ENCODE measurements around the gene OR5B2.

OR5B2 gene

DNA sequence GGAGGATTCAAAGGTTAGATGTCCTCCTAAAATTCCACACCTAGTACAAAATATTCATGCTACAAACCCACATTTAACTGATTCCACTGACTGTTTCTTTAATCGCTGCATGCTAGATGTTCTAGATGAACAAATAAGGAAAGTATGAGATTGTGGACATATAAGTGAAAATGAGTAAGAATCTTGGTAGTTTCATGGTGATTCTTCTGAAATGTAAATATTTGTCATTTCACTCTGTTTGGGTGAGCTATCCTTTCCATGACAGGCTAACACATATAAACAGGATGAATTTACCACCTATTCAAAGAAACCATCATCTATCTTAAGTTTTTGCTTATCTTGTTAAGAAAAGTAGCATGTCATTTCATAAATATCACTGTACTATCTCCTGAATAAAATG lies 36.0 kb downstream of the OR5B2 start (continued):
- TF ChIP-seq, protein P1, sequence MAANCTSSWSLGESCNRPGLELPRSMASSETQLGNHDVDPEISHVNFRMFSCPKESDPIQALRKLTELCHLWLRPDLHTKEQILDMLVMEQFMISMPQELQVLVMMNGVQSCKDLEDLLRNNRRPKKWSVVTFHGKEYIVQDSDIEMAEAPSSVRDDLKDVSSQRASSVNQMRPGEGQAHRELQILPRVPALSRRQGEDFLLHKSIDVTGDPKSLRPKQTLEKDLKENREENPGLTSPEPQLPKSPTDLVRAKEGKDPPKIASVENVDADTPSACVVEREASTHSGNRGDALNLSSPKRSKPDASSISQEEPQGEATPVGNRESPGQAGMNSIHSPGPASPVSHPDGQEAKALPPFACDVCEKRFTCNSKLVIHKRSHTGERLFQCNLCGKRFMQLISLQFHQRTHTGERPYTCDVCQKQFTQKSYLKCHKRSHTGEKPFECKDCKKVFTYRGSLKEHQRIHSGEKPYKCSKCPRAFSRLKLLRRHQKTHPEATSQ (tag by site-specific recombination; IDR thresholded peaks at IDR 0.05) = no peak
- TF ChIP-seq ZNF146 (tag by site-specific recombination; IDR thresholded peaks at IDR 0.05) (no peak), SCRT2 (tag by site-specific recombination; IDR thresholded peaks at IDR 0.05) (no peak)

- Histone ChIP-seq H3K4me1 (ENCODE audit: control insufficient read depth, insufficient read depth, low read length) (no peaks in the 10 kb centered on the region), H3K4me3 (ENCODE audit: low read depth, low read length) (no peak overlapping the region), H3K27ac (ENCODE audit: extremely low read depth, low read depth, low read length) (no peak overlapping the region), H3K9me3 (ENCODE audit: control insufficient read depth, insufficient read depth, low read depth, low read length) (no peaks in the 10 kb centered on the region), H3K36me3 (ENCODE audit: control insufficient read depth in 2 of 2, insufficient read depth in 1 of 2, low read length in 2 of 2) (no peaks in the 10 kb centered on the region)
- ChIA-PET POLR2A (no interaction called here), CTCF (no interaction called here)
- no peak for TF ChIP-seq SCRT1 (tag by site-specific recombination; IDR thresholded peaks at IDR 0.05; ENCODE audit: borderline replicate concordance)
- TF ChIP-seq ZNF645 (tag by site-specific recombination; IDR thresholded peaks at IDR 0.05) = no peak
- no peak for TF ChIP-seq PRDM2 (tag by site-specific recombination; IDR thresholded peaks at IDR 0.05; ENCODE audit: borderline replicate concordance)
- no peak for TF ChIP-seq OVOL3 (tag by site-specific recombination; IDR thresholded peaks at IDR 0.05)
- TF ChIP-seq ZNF280D (tag by site-specific recombination; IDR thresholded peaks at IDR 0.05) = no peak
- no peak for TF ChIP-seq ZNF701 (tag by site-specific recombination; IDR thresholded peaks at IDR 0.05)
- no peak for TF ChIP-seq ZNF350 (tag by site-specific recombination; IDR thresholded peaks at IDR 0.05)
- no peak for TF ChIP-seq ZFP37 (tag by site-specific recombination; IDR thresholded peaks at IDR 0.05)
- no peak for TF ChIP-seq GLIS1 (tag by site-specific recombination; IDR thresholded peaks at IDR 0.05)
Measured at GRCh38 chr11:58390551-58391063, 37.3 kb downstream of the OR5B2 start.
